GM06990 (cell line): ENCODE measurements around the gene KPNB1.

Source experiments
- DNase-seq: peaks from one replicate; pipeline ENCODE4 v3.0.0-alpha.2; 2011; ENCODE audit not compliant: insufficient read length; ENCODE audit errors: extremely low read depth
- H3K27me3 ChIP-seq: replicated peaks from 2 replicates; pipeline ENCODE4 v1.6.0; 2011; ENCODE audit warnings: low read length; ENCODE audit not compliant: control insufficient read depth, insufficient read depth
- H3K36me3 ChIP-seq: 2 replicates; pipeline ENCODE4 v1.5.1; 2011; ENCODE audit warnings: low read length; ENCODE audit not compliant: control insufficient read depth, insufficient read depth
- H3K4me3 ChIP-seq: replicated peaks from 2 replicates; pipeline ENCODE4 v1.5.1; 2011; ENCODE audit warnings: low read depth, mild to moderate bottlenecking, control low read depth, low read length
- CTCF ChIP-seq: IDR thresholded peaks from 2 replicates; pipeline ENCODE4 v1.5.1; 2011; ENCODE audit warnings: low read length, control low read depth, mild to moderate bottlenecking, inconsistent platforms; ENCODE audit not compliant: insufficient read depth, poor library complexity, severe bottlenecking

KPNB1 gene

GRCh38 chr17:47700471-47701449 lies 51.0 kb downstream of the KPNB1 start:
- Histone ChIP-seq H3K4me3 (no peak overlapping the region), H3K36me3 (no peaks in the 10 kb centered on the region), H3K27me3 (no peaks in the 10 kb centered on the region; the same call in none of the 2 replicates)
- DNase-seq: no peak
- TF ChIP-seq CTCF: no peak

- no peak for DNase-seq
- no peak overlapping the region for H3K4me3 ChIP-seq
- no peak for TF ChIP-seq CTCF
- no peaks in the 10 kb centered on the region for H3K36me3 ChIP-seq
- H3K27me3 ChIP-seq: no peaks in the 10 kb centered on the region; the same call in none of the 2 replicates
Observed at GRCh38 chr17:47701608-47702007, 51.9 kb downstream of the KPNB1 start.

- no peak for DNase-seq
- no peak for TF ChIP-seq CTCF
- Histone ChIP-seq H3K36me3 (no peaks in the 10 kb centered on the region), H3K27me3 (no peaks in the 10 kb centered on the region; the same call in none of the 2 replicates), H3K4me3 (no peak overlapping the region)
Observed at GRCh38 chr17:47702391-47702995, 52.8 kb downstream of the KPNB1 start.

- TF ChIP-seq CTCF: no peak
- no peak overlapping the region for H3K4me3 ChIP-seq
- no peaks in the 10 kb centered on the region; the same call in none of the 2 replicates for H3K27me3 ChIP-seq
- peak; percentile 48 for DNase-seq
- no peaks in the 10 kb centered on the region for H3K36me3 ChIP-seq
Observed at GRCh38 chr17:47703191-47703591, 53.5 kb downstream of the KPNB1 start.

- TF ChIP-seq CTCF: no peak
- Histone ChIP-seq H3K36me3 (no peaks in the 10 kb centered on the region), H3K27me3 (no peaks in the 10 kb centered on the region; the same call in none of the 2 replicates), H3K4me3 (no peak overlapping the region)
- no peak for DNase-seq
Observed at GRCh38 chr17:47703671-47704070, 54.0 kb downstream of the KPNB1 start.
